NCI-H82 (cell line): ENCODE data around the gene SYT14.
"Not testable (repeated sequence)": the region's sequence is repeated elsewhere in the genome, so short reads cannot be mapped to it uniquely, and the experiment has no call there.

ENCODE experiments used
- DNase-seq: peaks from one replicate; lab custom pipeline; 2025; lab: John Stamatoyannopoulos, UW

The SYT14 gene

GRCh38 chr1:210025870-210026269 lies 87.9 kb downstream of the SYT14 start:
- no peak for DNase-seq

- no peak for DNase-seq
These were observed 90.0 kb downstream of the SYT14 start for GRCh38 chr1:210027994-210028393.

- DNase-seq: no peak
These were observed 93.5 kb downstream of the SYT14 start for GRCh38 chr1:210031473-210031872.

GRCh38 chr1:210043058-210043457 lies 105.0 kb downstream of the SYT14 start:
- DNase-seq: no peak

- DNase-seq: no peak
These were observed 111.6 kb downstream of the SYT14 start for GRCh38 chr1:210049616-210050015.

GRCh38 chr1:210050491-210050890 lies 112.5 kb downstream of the SYT14 start:
- not testable (repeated sequence) for DNase-seq

- DNase-seq: peak; percentile 43
These were observed 115.1 kb downstream of the SYT14 start for GRCh38 chr1:210053126-210053525.

GRCh38 chr1:210057593-210057992 lies 119.6 kb downstream of the SYT14 start:
- DNase-seq: no peak

GRCh38 chr1:210061992-210062391 lies 124.0 kb downstream of the SYT14 start:
- DNase-seq: no peak

GRCh38 chr1:210070531-210070930 lies 132.5 kb downstream of the SYT14 start:
- no peak for DNase-seq

GRCh38 chr1:210072129-210072528 lies 134.1 kb downstream of the SYT14 start:
- no peak for DNase-seq

GRCh38 chr1:210072896-210073504 lies 135.0 kb downstream of the SYT14 start:
- DNase-seq: no peak

- DNase-seq: no peak
These were observed 136.9 kb downstream of the SYT14 start for GRCh38 chr1:210074904-210075303.

- DNase-seq: no peak
These were observed 138.6 kb downstream of the SYT14 start for GRCh38 chr1:210076620-210077019.

GRCh38 chr1:210081494-210081893 lies 143.5 kb downstream of the SYT14 start:
- DNase-seq: no peak

- DNase-seq: no peak
These were observed 147.3 kb downstream of the SYT14 start for GRCh38 chr1:210085359-210085758.

GRCh38 chr1:210087058-210087457 lies 149.0 kb downstream of the SYT14 start:
- no peak for DNase-seq

GRCh38 chr1:210089855-210090254 lies 151.8 kb downstream of the SYT14 start:
- peak; percentile 10 for DNase-seq

GRCh38 chr1:210092366-210092765 lies 154.3 kb downstream of the SYT14 start:
- DNase-seq: peak; percentile 28

GRCh38 chr1:210093461-210093860 lies 155.4 kb downstream of the SYT14 start:
- no peak for DNase-seq

GRCh38 chr1:210098356-210098755 lies 160.3 kb downstream of the SYT14 start:
- DNase-seq: no peak

- peak; percentile 10 for DNase-seq
These were observed 161.9 kb downstream of the SYT14 start for GRCh38 chr1:210099921-210100320.

- no peak for DNase-seq
These were observed 166.1 kb downstream of the SYT14 start for GRCh38 chr1:210104103-210104502.

GRCh38 chr1:210112906-210113305 lies 174.9 kb downstream of the SYT14 start:
- DNase-seq: not testable (repeated sequence)
